ENCODE measurements around the gene TMEM256.

- TF ChIP-seq CTCF (IDR thresholded peaks at IDR 0.05; ENCODE audit: insufficient read depth, low read length, poor library complexity, severe bottlenecking), result no peak
- no peak for TF ChIP-seq EZH2phosphoT487 (conservative IDR thresholded peaks at IDR 0.05; ENCODE audit: low read length)
Observed at GRCh38 chr17:7383742-7384488, 20.0 kb downstream of the TMEM256 start.

All from SU-DHL-6 (cell line).